ENCODE results near the gene ACADVL. TPM values are rescaled to one million over a fixed set of nuclear protein-coding genes. Genes with fewer than 3 reads are reported as not detected.

The ACADVL gene
- total RNA-seq, 1 donor from 2014 or later: 219 TPM

DNA sequence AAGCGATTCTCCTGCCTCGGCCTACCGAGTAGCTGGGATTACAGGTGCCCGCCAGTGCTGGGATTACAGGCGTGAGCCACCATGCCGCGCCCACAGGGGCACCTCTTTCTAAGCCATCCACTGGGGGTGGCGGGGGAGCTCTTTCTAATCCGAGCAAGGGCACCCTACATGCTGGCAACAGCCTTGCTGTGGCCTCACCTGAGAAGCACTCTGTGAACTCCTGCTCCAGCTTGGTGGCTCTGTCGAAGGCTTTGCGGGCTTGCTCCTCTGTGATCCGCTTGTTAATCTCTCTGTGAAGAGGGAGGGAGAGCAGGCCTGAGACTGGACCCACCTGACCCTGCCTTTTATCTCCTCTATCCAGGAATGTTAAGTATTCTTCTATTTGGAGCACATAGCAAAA, 28.7 kb upstream of the ACADVL start:
- no peak for DNase-seq (ENCODE audit: low read depth in 2 of 2)

DNA sequence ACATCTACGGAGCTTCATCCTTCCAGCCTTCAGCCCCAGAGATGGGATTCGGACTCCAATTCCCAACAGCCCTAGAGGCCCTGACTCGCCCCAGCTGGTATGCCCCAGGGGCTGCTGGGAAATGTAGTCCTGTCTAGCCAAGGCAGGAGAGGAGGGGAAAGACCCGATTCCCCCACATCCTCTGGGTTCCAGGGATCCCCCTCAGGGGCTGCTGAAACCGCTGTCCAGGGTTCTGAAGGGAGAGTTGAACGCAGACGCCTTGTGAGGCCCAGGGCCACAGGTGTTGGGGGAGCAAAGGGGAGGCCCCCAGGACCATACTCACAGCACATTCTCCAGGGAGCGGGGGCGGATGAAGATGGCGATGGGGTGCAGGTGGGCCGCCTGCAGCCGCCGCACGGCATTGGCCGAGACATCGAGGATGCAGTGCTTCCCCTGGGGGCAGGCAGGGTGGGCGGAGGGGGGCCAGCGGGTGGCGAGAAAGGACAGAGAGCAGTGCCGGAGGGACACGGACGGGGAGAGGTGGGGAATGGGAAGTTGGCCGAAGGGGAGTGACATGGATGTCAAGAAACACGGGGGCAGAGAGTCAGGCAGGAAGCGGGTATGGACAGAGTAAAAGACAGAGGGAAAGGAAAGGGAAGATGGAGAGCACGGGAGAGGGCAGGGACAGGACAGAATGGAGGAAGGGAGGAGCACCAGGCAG, 28.0 kb upstream of the ACADVL start:
- DNase-seq (ENCODE audit: low read depth in 2 of 2): peak in 1 of 2 donors; percentile 24

DNA sequence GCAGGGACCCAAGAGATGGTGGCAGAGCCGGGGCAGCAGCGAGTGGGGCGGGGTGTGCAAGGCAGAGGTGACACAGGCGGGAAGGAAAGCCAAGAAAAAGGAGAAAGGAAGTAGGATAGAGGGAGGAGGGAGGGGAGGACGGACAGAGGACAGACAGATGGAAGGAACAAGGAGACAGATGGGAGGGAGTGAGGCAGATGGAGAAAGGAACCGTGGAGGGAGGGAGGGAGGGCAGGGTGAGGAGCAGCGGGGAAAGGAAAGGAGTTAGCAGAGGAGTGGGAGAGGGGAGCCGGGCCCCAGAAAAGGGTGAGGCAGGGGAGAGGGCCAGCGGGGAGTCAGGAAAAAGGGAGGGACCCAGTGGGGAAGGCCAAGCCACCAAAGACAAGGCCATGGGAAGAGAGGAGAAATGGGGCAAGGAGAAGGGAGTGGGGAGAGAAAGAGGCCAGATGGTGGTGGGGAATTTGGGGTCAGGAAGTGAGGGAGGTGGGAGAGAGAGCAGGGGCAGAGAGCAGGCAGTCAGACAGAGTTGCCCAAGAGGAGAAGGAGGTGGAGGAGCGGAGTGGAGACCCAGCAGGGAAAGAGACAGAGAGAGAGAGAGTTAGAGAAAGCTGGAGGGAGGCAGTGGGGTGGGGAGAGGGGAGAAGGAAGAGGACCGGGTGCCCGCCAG, 27.3 kb upstream of the ACADVL start:
- no peak for DNase-seq (ENCODE audit: low read depth in 2 of 2)

DNA sequence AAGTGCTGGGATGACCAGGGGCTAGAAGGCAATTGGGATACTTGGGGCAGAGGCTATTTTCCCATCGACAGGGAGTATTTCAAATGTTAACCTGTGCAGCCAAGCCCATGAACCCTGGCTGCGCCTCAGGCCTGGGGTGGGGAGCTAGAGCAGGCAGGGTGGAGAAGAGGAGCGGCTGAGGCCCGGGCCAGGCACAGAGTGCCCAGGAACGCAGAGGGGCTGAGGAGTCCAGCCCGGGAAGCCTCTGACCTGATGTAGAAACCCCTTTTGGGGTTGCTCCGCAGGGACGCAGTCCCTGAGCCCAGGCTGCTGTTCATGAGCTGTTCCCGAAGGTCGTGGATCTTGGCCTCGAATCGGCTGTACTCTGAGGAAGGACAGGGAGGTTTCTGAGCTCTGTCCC, 23.8 kb upstream of the ACADVL start:
- no peak for DNase-seq (ENCODE audit: low read depth in 2 of 2)

DNA sequence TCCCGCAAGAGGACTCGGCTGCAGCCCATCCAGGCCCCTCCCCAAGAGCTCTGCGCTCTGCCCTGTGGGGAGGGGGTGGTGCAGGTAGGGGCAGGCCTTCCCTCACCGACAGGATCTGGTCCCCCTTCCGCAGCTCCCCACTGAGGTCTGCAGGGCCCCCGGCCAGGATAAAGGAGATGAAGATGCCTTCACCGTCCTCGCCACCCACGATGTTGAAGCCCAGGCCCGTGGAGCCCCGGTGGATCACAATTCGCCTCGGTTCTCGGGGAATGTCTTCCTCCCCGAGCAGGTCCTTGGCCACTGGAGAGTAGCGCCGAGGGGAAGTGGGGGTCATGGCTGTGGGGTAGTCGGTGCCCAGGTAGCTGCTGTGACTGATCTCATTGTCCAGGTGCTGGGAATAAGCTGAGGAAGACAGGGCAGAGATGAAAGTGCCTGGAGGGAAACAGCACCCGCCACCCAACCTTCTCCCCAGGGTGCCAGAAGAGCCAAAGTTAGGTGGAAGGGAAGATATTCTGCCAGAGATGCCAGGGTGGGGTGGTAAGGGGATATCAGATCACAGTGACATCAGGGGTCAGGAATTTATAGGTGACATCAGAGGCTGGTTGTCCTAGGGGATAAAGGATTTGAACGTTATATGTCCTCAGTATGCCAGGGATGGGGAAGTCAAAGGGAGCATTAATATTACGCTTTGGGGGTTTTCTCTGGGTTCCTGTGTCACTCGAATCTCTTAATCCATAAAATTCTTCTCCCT, 22.9 kb upstream of the ACADVL start:
- no peak for DNase-seq (ENCODE audit: low read depth in 2 of 2)

DNA sequence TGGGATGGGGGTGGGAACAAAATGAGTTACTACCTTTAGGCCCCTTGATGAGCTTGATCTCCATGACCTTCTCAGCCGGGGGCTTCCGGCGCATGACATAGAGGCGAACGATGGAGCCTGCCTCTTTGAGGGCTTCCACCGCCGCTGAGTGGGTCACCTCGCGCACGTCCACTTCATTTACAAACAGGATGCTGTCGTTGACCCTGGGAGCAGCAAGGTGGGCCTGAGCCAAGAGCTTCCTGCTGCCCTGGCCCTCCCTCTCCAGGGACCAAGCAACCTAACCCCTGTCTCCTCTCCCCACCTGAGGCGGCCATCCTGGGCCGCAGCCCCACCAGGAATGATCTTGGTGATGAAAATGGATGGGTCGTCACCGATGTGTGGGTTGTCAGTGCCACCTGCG, 16.3 kb upstream of the ACADVL start:
- no peak for DNase-seq (ENCODE audit: low read depth in 2 of 2)

DNA sequence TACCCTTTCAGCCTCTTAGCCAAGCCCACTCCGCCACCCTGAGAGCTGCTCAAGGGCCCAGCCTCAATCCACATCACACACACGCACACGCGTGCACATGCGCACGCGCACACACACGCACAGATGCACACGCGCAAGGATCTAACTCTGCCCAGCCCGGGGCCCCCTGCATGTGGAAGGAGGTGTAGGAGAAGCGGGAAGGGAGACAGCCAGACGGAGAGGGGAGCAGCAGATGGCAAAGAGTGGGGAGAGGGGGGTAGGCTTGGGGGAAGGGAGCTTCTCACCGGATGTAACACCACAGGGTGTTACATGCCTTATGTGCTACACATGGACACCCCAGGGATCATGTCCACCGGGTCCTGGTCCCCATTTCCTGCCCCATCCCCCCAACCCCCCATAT, 15.4 kb upstream of the ACADVL start:
- no peak for DNase-seq (ENCODE audit: low read depth in 2 of 2)

DNA sequence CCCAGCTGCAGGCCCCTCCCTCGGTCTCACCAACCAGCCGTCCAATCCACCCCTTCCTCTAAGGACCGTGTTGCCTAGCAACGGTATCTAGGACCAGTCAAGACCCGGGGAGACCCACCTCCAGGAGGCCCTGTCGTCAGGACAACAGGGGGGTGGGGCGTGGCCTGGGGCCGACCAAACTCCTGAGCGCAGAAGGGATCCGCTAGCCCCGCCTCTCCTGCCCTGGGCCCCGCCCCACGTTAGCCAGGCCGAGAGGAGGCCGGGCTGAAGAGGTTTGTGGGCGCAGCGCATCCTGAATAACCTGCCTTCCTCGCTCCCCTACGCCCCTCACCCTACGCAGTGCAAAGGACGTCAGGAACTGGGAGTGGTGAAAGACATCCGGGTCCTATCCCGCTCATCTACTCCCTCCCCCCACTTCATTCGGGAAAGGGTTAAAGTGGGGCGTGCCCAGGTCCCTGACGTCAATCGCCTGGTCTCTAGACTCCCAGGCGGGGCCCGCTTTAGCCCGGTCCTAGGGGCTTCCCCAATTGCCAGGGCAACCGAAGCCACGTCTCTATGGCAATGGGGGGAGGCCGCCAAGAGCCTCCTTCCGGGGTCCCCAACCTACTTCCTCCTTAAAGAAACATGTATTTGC, 14.8 kb upstream of the ACADVL start:
- peak; percentile 36 to 71 for DNase-seq (ENCODE audit: low read depth in 2 of 2)

DNA sequence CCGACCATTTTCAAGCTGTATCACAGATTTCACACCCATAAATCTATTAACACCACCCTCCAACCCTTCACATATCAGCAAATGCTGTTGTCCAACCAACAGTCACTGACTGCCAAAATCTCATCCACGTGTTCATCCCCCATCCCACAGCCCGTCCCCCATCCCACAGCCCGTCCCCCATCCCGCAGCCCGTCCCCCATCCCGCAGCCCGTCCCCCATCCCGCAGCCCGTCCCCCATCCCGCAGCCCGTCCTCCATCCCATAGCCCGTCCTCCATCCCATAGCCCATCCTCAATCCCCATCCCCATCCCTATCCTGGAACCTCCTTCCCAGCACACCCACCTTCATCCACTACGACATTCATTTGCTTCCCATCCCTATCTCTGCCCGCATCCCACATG, 14.2 kb upstream of the ACADVL start:
- DNase-seq (ENCODE audit: low read depth in 2 of 2): no peak

DNA sequence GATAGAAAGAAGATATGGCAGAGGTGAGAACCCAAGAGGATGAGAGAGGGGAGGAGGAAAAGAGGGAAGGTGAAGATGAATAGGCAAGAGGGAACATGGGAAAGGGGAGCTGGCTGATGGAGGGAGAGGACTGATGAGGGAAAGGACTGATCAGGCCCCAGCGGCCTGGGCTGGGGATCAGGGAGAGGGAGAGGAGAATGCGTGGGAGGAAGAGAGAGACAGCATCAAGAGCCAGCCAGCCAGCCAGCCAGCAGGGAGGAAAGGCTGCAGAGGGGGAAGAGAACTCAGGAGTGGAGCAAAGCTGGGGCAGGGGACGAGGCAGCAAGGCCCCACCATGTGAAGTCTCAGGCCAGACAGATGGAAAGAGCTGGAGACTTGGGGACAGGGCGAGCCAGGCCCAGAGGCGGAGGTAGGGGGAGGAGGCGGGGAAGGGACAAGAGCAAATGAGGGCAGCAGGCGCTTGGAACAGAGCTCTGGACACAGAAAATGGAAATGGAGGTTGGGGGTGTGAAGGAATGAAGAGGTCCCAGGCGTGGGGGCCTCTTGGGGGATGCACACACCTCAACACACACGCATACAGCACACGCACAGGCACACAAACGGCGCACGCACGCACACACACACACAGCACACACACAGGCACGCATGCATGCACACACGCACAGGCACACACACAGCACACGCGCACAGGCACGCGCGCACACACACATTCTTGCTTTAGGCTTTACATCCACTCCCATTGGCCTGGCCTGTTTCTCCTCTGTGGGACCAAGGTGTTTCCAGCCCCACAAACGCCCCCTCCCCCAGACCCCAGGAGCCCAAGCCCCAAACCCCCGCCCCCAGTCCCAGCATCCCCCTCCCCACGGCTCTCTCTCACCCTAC, 12.4 kb upstream of the ACADVL start:
- DNase-seq (ENCODE audit: low read depth in 2 of 2): no peak

DNA sequence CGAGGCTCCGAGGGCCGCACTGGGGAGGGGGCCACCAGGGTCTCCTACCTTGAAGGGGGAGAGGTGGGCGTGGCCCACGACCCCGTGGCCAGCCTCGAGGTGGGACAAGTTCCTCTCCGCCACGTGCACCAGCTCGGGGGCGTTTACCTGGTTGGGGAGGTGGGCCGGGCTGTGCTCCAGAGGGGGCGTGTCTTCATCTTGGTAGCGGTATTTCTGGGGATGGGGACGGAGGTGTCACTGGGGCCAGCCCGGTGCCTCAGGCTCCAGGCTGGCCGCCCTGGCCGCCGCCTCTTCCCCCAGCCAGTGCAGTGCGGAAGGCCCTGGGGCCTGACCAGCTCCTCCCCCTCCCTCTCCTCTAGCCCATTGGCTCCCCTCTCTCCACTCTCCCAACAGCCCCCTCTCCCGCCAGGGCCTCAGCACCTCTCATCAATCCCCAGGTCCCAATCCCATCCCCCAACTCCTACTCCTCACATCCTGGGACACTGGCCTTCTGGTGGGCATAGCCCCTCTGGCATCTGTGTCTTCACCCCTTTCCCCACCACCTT, 11.6 kb upstream of the ACADVL start:
- no peak for DNase-seq (ENCODE audit: low read depth in 2 of 2)

DNA sequence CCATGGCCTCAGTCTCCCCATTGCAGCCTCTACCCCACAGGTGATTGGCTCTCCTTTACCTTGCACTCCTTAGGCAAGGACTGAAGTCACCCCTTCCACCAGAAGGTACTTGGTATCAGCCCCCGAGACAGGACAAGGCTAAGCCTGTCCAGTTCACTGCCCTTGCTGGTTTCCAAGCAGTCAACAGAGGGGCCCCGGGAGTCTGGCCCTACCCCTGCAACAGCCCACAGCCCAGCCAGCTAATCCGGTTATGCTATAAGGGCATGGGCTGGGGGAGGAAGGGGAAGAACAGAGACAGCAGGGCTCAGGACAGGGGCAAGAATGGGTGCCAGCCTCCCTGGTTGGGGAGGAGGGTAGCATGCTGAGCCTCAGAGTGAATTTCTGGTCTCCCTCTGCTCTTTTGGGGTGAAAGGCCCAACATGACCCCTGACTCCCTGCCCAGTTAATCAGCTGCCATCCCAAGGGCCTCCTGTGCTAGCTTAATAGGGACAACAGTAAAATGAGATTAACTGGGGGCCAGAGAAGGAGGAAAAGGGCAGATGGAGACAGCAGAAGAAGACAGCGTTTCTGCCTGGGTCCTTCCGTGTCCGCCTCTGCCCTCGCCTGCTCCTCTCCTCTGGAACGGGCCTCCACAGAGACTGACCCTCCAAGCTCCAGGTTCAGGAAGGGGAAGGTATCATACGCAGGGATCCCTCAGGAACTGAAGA, 10.8 kb upstream of the ACADVL start:
- DNase-seq (ENCODE audit: low read depth in 2 of 2): no peak

DNA sequence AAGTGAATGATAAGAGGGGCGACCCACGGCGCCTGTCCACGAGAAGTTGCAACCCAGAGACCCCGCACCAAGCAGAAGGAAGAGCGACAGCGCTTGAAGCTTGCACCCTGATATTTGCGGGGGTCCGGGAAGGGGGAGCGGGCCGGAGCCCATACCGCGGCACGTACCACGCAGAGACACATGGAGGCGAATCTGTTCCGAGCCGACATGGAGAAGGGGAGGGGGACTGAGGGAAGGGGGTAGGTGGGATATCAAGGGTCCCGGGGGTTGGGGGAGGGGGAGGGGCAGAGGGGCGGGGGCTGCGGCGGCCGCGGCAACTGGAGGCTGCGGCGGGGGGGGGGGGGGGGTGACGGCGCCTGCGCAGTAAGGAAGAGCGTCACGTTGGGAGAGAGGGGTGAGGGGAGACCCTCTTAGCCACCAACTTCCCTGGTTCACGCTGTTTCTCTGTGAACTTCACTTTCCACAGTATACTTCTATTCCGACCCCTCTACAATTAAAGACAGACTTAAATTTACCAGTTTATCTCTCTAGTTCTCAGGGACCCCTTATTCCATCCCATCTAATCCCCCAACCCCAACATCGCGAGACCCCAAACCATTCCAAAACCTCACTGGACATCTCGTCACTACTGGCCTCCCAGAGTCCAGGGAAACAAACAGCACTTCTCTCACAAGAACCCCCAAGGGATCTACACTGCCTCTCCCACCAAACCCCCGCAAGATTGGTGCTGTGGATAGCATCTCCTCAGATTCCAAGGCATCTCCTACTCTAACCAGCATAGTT, 8.1 kb upstream of the ACADVL start:
- DNase-seq (ENCODE audit: low read depth in 2 of 2): no peak

DNA sequence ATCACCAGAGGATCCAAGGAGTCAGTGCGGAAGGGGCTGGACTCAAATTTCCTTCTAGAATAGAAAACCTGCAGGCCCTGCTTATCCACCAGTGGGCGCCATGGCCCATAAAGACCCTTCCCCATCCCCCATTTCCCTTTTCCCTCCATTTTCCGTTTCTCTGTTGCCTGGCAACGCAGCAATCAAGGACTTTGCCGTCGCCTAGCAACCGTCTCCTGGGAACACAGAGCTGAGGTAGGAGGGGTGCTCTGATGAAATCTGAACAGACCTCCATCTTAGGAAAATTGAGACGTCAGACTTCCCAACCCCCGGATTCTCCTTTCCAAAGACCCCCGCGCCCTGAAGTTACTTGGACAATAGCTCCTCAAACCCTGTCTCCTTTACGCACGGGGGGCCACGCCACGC, 5.8 kb upstream of the ACADVL start:
- DNase-seq (ENCODE audit: low read depth in 2 of 2): peak; percentile 77 to 91

DNA sequence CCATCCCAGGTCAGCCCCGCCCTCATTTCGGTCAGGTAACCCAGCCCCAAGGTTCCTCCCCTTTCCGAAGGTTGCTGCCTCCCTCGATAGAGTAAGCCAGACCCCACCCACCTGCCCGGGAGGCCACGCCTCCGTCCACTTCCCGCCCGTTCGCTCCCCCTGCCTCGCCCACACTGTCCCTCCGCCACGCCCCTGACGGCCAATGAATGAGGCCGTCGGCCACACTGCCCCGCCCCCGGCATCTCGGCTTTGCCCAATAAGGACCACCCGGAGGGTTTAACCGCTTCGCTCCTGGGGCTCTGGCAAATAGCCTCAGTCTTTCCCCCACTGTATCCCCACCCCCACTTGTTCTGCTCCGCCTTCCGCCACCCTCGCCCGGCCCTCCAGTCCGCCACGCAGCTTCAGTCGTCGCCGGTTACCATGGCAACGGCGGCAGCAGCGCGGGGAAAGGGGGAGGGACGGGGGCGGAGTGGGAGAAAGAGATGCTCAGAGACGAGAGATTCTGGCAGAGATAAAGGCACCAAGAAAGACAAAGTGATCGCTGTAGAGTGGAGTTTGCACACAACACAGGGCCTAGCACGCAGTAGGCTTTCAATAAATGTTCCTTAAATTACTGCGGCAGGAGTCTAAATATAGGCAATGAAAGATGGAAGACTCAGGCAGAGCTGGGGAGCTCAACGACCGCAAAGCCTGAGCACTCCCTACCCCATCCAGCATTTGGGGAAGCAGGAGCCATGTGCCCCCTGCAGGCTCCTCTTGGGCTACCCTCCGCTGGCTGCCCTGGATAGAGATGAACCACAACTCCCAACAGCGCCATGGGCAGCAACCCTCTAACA, 5.2 kb upstream of the ACADVL start:
- peak; percentile 92 to 98 for DNase-seq (ENCODE audit: low read depth in 2 of 2)

DNA sequence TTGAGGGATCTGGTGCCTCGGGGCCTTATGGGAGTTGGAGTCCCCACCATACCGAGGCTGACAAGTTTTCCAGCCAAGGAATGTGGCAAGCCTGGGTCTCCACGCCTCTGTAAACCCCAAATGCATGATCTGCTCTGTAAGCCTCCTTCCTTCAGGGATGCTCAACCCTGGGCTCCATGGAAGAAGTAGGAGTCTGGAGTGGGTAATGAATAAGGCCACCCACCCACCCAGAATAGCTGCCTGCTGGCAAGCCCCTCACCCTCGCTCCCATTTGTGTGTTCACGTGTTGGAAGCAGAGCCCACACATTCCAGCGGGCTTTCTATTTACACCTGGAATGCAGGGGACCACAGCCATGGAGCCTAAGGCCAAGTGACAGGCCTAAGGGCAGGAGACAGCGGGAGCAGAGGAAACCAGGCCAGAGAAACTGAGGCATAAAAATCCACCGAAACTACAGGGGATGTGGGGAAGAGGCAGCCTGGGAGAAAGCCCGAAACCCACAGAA, 4.6 kb upstream of the ACADVL start:
- DNase-seq (ENCODE audit: low read depth in 2 of 2): no peak

DNA sequence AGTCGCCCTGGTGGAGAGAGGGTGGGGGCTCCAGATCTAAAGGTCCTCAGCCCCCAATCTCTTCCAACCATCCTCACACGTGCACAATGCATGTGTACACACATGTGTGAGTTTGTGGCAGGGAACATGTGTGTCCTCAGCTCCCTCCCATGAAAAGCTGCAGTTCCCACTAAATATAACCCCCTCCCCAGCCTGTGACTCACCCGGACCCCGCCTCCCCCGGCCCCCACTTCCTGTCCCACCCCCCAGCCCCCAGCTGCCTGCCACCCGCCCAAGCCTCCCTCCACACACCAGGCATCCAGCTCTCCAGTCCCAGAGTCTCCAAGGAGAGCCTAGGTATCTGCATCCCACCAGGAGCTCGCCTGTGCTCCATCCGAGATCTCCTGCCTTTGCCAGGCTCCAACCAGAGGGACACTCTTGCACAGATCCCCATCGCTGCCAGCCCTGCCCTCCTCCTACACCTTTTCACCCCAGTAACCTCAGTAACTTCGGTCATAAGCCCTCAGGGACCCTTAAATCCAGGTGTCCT, 4.0 kb upstream of the ACADVL start:
- DNase-seq (ENCODE audit: low read depth in 2 of 2): peak in 1 of 2 donors; percentile 47

Measured in dermis microvascular lymphatic vessel endothelial cell (primary cell).